GM12878 (cell line): ENCODE measurements around the gene FGF14.

Source experiments
- PML ChIP-seq: IDR thresholded peaks from 2 replicates; pipeline ENCODE4 v1.6.1; 2012; ENCODE audit warnings: low read length, inconsistent platforms
- SMAD5 ChIP-seq: IDR thresholded peaks from 2 replicates; pipeline ENCODE4 v1.6.1; 2016; ENCODE audit warnings: antibody characterized with exemption, low read depth
- YY1 ChIP-seq: IDR thresholded peaks from 2 replicates; pipeline ENCODE4 v1.6.1; 2011; ENCODE audit warnings: low read depth, mild to moderate bottlenecking, low read length

- no peak for TF ChIP-seq PML
- TF ChIP-seq SMAD5, result no peak
- TF ChIP-seq YY1, result no peak
These were observed 50.3 kb downstream of the FGF14 start for GRCh38 chr13:102351521-102351920.
